HG03045 (cell line): ENCODE results near the gene PSMB11.
"Not testable (repeated sequence)": the region's sequence is repeated elsewhere in the genome, so short reads cannot be mapped to it uniquely, and the experiment has no call there.

Source experiments
- ATAC-seq: cut with Tn5 transposase; IDR thresholded peaks from one replicate; pipeline ENCODE4 v1.9.1; 2021; ENCODE audit warnings: mild to moderate bottlenecking, moderate library complexity; ENCODE audit not compliant: unreplicated experiment

PSMB11 gene

DNA sequence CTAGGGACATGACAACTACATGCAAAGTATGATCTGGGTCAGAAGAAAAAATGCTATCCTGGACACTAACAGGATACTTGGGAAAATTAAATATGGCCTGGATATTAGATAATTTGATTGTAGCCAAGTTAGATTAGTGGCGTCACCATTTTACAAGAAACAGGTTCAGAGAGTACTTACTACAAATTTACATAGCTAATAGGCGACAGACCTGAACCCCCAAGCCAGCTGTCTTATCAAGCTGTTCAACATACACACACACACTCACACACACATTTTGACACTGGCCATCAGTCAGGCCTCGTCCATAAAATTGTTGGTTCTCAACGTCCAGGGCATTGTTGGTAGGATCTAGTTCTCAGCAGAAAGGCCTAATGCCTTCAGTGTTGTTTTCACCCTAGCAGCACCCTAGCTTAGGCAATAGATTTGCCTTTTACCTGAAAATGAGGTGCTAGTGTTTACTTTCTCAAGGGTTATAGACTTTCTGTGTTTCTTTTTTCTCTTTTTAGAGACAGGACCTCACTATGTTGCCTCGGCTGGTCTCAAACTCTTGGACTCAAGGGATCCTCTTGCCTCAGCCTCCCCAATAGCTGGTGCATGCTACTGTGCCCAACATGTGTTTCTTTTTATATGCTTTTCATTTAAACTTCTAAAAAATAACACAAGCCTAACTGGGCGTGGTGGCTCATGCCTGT is 28.8 kb upstream of the PSMB11 start:
- no peak for ATAC-seq

- ATAC-seq = not testable (repeated sequence)
Measured at GRCh38 chr14:23013749-23014054, 28.3 kb upstream of the PSMB11 start.

GRCh38 chr14:23015618-23016017 is 26.4 kb upstream of the PSMB11 start:
- ATAC-seq = no peak

- no peak for ATAC-seq
Measured at GRCh38 chr14:23017091-23017490, 24.9 kb upstream of the PSMB11 start.

DNA sequence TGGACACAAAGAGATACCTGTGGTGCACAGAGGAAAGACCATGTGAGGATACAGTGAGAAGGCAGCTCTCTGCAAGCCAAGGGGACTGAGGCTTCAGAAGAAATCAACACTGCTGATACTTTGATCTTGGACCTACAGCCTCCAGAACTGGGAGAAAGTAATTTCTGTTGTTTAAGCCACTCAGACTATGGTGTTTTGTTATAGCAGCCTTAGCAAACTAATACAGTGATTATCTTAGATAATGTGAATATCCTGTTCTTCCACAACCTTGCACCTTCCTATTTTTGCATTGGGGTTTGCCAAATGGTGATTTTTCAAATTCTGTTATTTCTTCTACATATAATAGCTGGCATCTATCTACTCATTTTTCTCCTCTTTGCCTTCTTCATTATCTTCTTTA is 23.9 kb upstream of the PSMB11 start:
- ATAC-seq = no peak

DNA sequence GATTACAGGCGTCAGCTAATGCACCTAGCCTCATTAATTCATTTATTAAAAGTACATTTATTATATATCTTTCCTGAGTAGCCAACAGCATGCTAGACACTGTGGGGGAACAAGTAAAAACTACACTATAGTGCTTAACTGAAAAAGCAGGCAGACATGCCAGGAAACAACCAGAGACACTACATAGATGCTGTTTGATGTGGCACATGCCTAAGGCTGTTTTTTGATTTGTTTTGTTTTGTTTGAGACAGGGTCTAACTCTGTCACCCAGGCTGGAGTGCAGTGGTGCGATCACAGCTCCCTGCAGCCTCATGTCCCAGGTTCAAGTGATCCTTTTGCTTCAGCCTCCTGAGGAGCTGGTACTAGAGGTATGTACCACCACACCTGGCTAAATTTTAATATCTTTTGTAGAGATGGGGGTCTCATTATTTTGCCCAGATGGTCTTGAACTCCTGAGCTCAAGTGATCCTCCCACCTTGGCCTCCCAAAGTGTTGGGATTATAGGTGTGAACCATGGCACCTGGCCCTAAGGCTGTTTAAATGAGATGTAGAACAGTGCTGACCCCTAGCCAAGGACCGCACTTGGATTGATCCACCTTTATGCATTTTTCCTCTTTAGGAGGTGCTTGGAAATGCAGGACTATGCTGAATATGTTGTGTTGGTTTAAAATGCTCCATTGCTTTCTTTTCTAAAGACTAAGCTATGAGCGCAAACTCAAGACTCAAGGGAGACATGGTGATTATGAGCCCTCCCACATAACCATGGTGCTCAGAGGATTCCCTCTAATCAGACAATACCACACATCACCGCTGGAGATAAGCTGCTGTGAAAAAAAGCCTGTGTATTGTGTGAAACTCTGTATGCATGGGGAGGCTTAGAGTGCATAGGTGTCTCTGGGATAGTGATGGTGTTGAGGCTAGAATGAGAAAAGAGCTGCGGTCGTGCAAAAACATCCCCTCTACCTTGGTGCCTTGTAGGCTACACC is 21.6 kb upstream of the PSMB11 start:
- no peak for ATAC-seq

GRCh38 chr14:23021434-23021833 is 20.6 kb upstream of the PSMB11 start:
- no peak for ATAC-seq

DNA sequence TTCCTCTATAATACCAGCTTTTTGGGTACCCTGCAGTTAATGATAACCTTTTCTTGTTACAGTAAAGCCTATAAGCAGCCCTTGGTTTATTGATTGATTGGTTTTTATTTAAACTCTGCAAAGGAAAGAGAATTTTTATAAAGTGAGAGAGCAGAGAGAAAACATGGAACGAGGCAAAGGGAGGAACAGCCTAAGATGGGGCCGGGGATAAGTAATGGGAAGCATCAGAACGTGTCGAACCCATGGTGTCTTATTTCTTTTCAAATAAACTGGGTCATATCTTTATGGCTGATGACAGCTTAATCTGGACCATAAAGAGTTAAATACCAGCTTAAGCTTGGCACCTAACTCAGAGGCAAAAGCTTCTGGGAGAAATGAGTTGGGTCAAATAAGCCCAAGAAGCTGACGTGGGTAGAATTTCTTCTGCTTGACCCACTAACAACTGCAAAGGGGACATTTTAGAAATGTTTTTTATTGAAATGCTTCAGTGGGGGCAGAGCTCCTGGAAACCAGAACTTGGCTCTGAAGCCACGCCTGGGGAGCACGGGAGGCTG is 20.0 kb upstream of the PSMB11 start:
- ATAC-seq = no peak

GRCh38 chr14:23023022-23023794 is 18.8 kb upstream of the PSMB11 start:
- ATAC-seq = no peak

DNA sequence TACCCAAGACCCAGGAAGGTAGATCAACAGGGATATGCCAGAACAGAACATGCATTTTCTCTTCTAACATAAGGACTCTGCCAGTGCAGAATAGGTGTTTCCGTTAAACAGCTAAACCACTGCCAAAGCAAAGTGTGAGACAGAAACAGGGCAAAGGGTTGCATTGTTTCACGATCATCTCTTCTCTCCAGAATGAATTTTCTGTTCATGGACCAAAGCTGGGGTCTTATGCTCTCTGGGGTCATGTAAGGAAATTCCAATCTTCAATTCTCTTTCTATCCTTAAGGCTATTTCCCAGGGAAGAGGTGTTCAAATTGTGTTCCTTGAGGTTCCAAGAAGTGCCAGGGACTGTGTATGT is 18.2 kb upstream of the PSMB11 start:
- ATAC-seq = no peak

- ATAC-seq = no peak
Measured at GRCh38 chr14:23024612-23025075, 17.4 kb upstream of the PSMB11 start.

DNA sequence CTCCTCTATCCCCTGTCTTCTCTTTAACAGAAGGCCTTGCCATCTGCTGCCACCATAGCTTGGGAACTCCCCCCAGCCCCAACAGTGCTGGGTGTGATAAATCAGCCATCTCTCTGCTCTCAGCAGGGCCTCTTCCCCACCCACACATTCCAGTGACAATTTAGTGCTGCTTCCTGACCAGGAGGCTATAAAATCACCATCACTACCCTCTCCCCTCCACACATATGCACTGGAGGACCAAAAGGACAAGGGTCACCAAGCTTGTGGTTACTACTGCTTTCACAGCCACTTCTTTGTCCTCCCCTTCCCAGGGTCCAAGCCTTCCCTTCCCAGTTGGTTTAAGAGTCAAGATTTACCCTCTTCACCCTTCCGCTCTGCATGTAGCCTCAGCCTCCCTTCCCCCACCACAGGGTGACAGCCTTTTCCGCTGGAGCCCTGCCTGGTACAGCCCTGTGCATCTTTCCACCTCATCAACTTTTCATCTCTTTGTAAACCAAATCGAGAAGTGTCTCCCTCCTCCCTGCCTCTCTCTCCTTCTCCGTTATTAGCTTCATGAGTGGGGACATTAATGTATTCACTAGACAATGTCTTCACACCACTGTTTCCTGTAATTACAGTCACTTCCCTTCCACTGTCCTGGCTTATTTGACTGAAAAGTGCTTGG is 16.7 kb upstream of the PSMB11 start:
- no peak for ATAC-seq

GRCh38 chr14:23028799-23029198 is 13.2 kb upstream of the PSMB11 start:
- no peak for ATAC-seq

- ATAC-seq = no peak
Measured at GRCh38 chr14:23030936-23031335, 11.1 kb upstream of the PSMB11 start.

DNA sequence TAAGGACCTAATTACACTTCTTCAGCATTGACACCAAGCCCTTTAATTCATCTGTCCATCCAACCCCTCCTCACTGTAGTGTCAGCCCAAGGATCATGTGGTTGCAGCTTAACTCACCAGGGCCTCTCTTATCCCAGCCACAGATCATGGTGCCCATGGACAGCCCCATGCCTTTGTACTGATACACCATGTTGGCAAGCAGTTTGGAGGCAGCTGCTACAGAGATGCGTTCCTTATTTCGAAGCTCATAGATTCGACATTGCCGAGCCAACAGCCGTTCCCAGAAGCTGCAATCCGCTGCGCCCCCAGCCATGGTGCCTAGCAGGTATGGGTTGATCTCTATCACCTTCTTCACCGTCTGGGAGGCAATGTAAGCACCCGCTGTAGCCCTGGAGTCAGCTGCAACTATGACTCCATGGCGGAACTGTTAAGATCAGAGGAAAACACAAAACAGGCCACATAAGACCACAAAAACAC is 8.7 kb upstream of the PSMB11 start:
- no peak for ATAC-seq

- no peak for ATAC-seq
Measured at GRCh38 chr14:23033801-23034497, 8.1 kb upstream of the PSMB11 start.

DNA sequence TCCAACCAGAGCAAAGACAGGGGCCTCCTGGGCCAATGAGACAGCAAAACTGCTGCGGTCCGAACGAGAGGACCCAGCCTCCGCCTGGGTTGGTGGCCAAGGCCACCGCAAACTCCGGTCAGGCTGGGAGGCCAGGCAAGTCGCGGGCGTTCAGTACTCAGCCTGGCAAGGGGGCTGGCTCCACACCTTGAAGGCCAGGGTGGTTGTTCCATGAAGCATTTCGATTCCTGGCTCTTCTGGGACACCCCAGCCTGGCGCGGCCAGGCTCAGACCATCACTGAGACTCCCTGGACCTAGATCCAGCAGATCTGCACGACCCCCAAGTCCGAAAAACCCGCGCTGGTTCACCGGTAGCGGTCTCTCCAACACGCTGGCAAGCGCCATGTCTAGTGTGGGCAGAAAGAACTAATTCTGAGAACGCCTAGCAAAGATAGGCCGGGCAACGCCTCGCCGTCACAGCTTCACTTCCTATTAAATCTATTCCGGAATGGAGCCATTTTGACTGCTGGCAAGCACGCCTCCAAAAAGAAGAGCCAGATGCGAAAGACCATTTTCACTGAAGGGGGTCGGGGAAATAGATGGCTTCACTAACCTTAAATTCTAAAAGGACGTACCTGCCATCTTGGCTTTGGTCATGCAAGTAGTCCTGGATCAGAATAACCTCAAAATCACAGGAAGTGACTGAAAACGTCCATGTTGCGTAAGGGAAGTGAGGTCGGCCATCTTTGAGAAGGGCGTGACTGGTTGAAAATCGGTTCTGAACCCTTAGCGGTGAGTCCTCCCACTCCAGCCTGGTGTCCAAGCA is 7.3 kb upstream of the PSMB11 start, which contains the start of gene PSMB5:
Gene PSMB5, minus strand, starts transcription at position 403 of the 805 bp plus-strand sequence. Its CDS starts 19 bp downstream, at position 384.
- peak; percentile 92 for ATAC-seq

GRCh38 chr14:23035303-23036144 is 6.5 kb upstream of the PSMB11 start:
- ATAC-seq = no peak
